Activated naive CD8-positive, alpha-beta T cell treated with anti-CD3 and anti-CD28 coated beads, Interleukin-2, amount 10 ng/mL, durations not matched to agents 7 days and 5 days (primary cell): Measurements from ENCODE around the gene NPTX1. TPM values are rescaled to one million over a fixed set of nuclear protein-coding genes. Genes with fewer than 3 reads are reported as not detected.
A peak's percentile ranks its signal among the peaks of the same experiment; 100 is the strongest.

Source experiments
- ATAC-seq: fragments of 150-1000 bp; cut with Tn5 transposase; one replicate; pipeline ENCODE4 v1.10.0; 2021; ENCODE audit warnings: low read depth, moderate library complexity
- POLR2A ChIA-PET: fragments of 350-600 bp; sonication (Branson Sonifier 250); formaldehyde crosslinking; loops from one replicate; lab custom pipeline; 2021; ENCODE audit warnings: antibody characterized with exemption; lab: Charles Lee
- DNase-seq: peaks from one replicate; pipeline ENCODE4 v3.0.0; 2021
- H3K27ac Mint-ChIP-seq: one replicate; pipeline ENCODE4 v1.8.0; 2022; ENCODE audit warnings: mild to moderate bottlenecking, mixed read lengths
- H3K27me3 Mint-ChIP-seq: one replicate; pipeline ENCODE4 v1.8.0; 2022; ENCODE audit warnings: mild to moderate bottlenecking, moderate library complexity, mixed read lengths
- H3K36me3 Mint-ChIP-seq: one replicate; pipeline ENCODE4 v1.8.0; 2021; ENCODE audit warnings: mild to moderate bottlenecking, mixed read lengths
- H3K4me1 Mint-ChIP-seq: one replicate; pipeline ENCODE4 v1.8.0; 2021; ENCODE audit warnings: mixed read lengths
- H3K4me3 Mint-ChIP-seq: one replicate; pipeline ENCODE4 v1.8.0; 2022; ENCODE audit warnings: mild to moderate bottlenecking, moderate library complexity, mixed read lengths
- H3K9me3 Mint-ChIP-seq: one replicate; pipeline ENCODE4 v1.8.0; 2021; ENCODE audit warnings: mixed read lengths
- total RNA-seq, 2 experiments: library from RNA; stranded (reverse); gene quantifications; one replicate each; pipeline ENCODE4 v1.2.3, GENCODE V29; 2021

Gene NPTX1
- total RNA-seq, 2 experiments from 2014 or later, result 2.5 to 2.8 TPM

DNA sequence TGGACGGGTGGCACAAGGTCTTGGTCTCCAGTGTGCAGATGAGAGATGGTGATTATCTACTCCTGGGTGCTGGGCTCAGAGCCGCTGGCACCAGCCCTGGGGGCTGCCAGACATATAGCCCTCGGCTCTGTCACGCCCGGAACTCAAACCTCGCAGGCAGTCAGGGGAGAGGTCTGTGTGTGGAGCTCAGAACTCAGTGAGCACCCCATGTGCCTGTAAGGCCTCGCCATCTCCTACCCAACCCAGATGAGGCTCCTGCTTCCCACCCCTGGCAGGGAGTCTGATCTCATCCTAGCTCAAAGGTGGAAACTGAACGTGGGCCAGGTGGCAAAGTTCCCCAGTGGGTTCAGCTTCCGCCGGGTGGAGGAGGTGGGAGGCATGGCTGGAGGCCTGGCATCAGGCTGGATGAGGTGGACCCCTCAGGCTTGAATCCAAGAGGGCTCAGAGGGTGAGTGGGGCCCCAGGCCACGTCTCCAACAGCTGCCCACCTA, 22.6 kb upstream of the NPTX1 start:
- Mint-ChIP-seq H3K4me1 (peaks cover 10% of the 10 kb centered on the region), H3K27ac (no peak overlapping the region), H3K36me3 (no peaks in the 10 kb centered on the region), H3K27me3 (peaks cover 22% of the 10 kb centered on the region), H3K9me3 (no peaks in the 10 kb centered on the region), H3K4me3 (no peak overlapping the region)
- DNase-seq (no peak), ATAC-seq (no peak)
- POLR2A ChIA-PET, result no interaction called here

DNA sequence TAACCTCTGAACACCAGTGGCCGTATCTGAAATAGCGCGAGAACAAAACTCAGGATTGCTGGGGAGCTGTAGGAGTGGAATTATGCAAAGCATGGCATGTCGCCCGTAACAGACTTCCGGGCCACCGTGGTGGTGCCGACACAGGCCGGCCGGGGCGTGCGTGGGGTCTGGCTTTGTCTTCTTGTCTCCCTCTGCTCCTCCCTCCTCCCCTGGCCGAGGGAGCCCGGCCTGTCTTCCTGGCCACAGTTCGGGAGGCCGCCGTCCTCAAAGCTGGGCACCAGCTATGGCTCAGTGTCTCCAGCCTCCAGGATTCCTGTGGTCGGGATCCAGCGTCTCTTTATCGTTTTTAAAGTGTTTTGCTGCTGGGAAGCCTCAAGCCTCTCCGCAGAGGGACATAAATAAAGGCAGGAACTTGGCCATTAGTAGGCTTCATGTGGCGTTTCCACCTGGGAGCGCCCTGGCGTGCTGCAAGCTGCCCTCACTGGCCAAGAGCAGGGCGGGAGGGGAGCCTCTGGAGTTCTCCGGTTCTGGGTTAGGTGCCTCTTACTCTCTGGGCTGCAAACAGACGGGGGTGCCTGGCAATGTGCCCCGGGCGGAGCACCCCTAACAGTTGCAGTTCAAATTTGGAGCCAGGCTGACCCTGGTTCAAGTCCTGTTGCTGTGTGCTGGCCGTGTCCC, 22.0 kb upstream of the NPTX1 start:
- ATAC-seq (no peak), DNase-seq (no peak)
- Mint-ChIP-seq H3K9me3 (no peaks in the 10 kb centered on the region), H3K4me1 (peaks cover 10% of the 10 kb centered on the region), H3K4me3 (no peak overlapping the region), H3K27me3 (peaks cover 22% of the 10 kb centered on the region), H3K27ac (no peak overlapping the region), H3K36me3 (no peaks in the 10 kb centered on the region)
- POLR2A ChIA-PET, result no interaction called here

DNA sequence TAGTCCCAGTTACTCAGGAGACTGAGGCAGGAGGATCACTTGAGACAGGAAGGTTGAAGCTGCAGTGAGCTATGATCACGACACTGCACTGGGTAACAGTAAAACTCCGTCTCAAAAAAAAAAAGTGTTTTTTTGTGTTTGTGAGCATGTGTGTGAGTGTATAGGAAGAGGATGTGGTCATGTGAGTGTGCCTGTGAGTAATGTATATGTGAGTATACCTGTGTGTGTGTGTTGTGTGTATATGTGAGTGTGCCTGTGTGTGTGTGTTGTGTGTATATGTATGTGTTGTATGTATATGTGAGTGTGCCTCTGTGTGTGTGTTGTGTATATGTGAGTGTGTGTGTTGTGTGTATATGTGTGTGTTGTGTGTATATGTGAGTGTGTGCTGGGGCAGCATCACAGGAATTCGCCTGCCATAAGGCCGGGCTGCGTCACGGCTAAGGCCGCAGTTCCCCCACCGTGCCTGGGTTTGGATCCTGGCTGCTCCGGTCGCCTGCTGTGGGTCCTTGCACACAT, 21.4 kb upstream of the NPTX1 start:
- peaks cover 10% of the 10 kb centered on the region for H3K4me1 Mint-ChIP-seq
- POLR2A ChIA-PET, result no interaction called here
- no peak overlapping the region for H3K4me3 Mint-ChIP-seq
- no peak for DNase-seq
- peak; percentile 42 for ATAC-seq
- no peak overlapping the region for H3K27ac Mint-ChIP-seq
- no peaks in the 10 kb centered on the region for H3K36me3 Mint-ChIP-seq
- peaks cover 25% of the 10 kb centered on the region for H3K27me3 Mint-ChIP-seq
- H3K9me3 Mint-ChIP-seq, result no peaks in the 10 kb centered on the region

DNA sequence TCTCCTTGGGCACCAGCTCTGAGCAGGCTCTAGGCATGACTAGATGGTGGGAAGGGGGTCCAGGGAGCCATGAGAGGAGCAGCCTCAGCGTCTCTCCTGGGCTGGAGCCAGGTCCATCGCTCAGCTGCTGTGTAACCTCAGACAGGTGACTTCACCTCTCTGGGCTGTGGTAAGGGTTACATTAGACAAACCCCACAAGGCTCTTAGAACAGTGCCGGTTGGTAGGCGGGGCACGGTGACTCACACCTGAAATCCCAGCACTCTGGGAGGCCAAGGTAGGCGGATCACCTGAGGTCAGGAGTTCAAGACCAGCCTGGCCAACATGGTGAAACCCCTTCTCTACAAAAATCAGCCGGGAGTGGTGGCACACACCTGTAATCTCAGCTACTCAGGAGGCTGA, 18.1 kb upstream of the NPTX1 start:
- POLR2A ChIA-PET, result no interaction called here
- H3K36me3 Mint-ChIP-seq, result no peaks in the 10 kb centered on the region

DNA sequence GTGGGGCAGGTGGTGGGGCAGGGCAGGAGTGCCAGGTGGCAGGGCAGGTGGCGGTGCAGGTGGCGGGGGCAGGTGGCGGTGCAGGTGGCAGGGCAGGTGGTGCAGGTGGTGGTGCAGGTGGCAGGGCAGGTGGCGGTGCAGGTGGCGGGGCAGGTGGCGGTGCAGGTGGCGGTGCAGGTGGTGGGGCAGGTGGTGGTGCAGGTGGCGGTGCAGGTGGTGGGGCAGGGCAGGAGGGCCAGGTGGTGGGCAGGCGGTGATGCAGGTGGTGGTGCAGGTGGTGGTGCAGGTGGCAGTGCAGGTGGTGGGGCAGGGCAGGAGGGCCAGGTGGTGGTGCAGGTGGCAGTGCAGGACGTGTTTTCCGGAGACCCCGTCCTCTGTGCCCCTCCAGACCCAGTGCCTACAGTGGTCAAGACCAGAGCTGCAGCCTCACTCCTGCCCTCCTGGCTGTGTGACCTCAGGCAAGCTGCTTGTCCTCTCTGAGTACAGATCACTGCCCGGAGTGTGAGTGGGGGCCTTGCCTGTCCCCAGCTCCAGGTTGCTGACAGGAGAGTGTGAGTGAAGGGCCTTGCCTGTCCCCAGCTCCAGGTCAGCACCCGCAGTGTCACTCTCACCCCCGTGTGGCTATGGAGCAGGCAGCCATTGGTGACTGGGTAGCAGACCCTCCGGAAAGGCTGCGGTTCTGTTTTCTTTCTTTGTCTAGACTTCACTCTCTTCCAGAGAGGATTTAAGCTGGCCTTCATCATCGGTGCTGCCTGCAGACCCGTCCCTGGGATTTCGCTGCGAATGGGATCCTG, 16.1 kb upstream of the NPTX1 start:
- Mint-ChIP-seq H3K4me3 (no peak overlapping the region), H3K27ac (no peak overlapping the region), H3K36me3 (no peaks in the 10 kb centered on the region), H3K4me1 (peaks cover 5% of the 10 kb centered on the region), H3K9me3 (no peaks in the 10 kb centered on the region), H3K27me3 (peaks cover 27% of the 10 kb centered on the region)
- DNase-seq (no peak), ATAC-seq (no peak)
- POLR2A ChIA-PET, result no interaction called here

More for the DNA sequence above, 18.1 kb upstream of the NPTX1 start:
- ATAC-seq, result no peak
- no peak overlapping the region for H3K27ac Mint-ChIP-seq
- no peaks in the 10 kb centered on the region for H3K9me3 Mint-ChIP-seq
- DNase-seq, result no peak
- peaks cover 10% of the 10 kb centered on the region for H3K4me1 Mint-ChIP-seq
- peaks cover 32% of the 10 kb centered on the region for H3K27me3 Mint-ChIP-seq
- no peak overlapping the region for H3K4me3 Mint-ChIP-seq

DNA sequence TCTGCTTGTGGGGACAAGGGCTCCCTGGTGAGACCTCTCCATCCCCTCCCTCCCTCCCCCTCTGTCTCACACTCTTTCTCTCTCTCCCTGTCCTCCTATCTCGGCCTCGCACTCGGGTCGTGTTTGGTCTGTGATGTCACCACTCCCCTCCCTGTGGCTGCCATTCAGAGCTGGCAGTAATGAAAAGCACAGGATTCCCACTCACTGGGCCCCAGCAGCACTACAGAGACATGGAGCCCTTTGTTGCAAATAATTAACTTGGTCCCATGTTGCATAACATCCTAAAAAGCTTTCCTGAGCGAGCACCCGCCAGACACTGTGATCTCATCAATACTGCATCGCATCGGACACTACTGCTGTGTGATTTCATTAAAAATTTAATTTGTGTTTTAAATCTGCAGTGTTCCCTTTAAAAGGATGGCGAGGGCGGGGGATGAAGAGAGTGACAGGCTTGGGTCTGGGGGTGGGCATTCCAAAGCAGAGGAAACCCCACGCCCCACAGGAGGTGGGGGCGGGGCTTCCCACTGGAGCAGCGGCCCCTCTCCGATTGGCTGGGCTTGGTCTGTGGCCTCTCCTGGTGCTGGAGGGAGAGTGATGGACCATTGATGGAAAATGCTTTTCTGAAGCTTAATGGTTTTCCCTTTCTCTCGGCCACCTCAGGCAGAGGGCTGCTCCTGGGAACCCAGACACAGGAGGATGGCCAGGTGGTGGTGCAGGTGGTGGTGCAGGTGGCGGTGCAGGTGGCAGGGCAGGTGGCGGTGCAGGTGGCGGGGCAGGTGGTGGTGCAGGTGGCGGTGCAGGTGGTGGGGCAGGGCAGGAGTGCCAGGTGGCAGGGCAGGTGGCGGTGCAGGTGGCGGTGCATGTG, 15.3 kb upstream of the NPTX1 start:
- H3K27me3 Mint-ChIP-seq, result peaks cover 30% of the 10 kb centered on the region
- H3K4me3 Mint-ChIP-seq, result no peak overlapping the region
- ATAC-seq (no peak), DNase-seq (no peak)
- no peak overlapping the region for H3K27ac Mint-ChIP-seq
- POLR2A ChIA-PET, result no interaction called here
- no peaks in the 10 kb centered on the region for H3K36me3 Mint-ChIP-seq
- H3K9me3 Mint-ChIP-seq, result no peaks in the 10 kb centered on the region
- no peaks in the 10 kb centered on the region for H3K4me1 Mint-ChIP-seq

DNA sequence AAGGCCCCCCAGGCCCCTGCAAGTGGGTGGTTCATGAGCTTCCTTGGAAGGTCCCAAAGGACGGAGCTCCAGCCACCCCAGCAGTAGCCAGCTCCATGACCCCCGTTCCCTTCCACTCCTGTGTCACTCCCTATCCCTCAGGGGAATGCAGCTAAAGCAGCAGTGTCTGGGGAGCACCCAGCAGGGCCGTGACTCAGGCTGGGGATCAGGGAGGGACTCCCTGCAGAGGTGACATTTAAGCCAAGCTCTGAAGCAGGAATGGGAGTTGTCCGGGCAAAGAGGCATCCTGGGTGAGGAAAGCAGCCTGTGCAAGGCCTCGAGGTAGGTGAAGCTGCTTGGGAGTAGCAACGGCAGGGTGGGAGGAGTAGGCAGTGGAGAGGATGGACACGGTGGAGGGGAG, 11.1 kb upstream of the NPTX1 start:
- Mint-ChIP-seq H3K9me3 (no peaks in the 10 kb centered on the region), H3K27me3 (peaks cover 31% of the 10 kb centered on the region), H3K36me3 (no peaks in the 10 kb centered on the region), H3K4me1 (no peaks in the 10 kb centered on the region), H3K4me3 (no peak overlapping the region), H3K27ac (no peak overlapping the region)
- POLR2A ChIA-PET, result no interaction called here
- DNase-seq (no peak), ATAC-seq (no peak)

DNA sequence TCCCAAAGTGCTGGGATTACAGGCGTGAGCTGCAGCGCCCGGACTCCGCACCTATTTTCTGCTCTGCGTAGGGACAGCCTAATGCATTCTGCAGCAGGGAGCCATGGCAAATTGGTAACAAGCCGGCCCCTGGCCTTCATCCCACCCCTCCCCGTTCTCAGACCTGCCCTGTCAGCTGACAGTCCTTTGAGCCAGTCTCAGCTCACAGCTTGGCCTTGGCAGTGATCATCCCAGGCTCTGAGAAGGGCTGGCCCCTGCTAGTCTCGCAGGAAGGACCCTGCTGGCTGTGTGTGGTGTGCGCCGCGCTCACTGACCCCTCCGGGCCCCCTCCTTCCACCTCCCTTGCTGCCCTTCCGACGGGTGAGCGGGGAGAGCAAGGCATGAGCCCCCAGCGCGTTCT, 10.3 kb upstream of the NPTX1 start:
- POLR2A ChIA-PET, result no interaction called here
- Mint-ChIP-seq H3K4me3 (no peak overlapping the region), H3K9me3 (no peaks in the 10 kb centered on the region), H3K27me3 (peaks cover 33% of the 10 kb centered on the region), H3K36me3 (no peaks in the 10 kb centered on the region), H3K4me1 (no peaks in the 10 kb centered on the region), H3K27ac (no peak overlapping the region)
- DNase-seq (no peak), ATAC-seq (no peak)

DNA sequence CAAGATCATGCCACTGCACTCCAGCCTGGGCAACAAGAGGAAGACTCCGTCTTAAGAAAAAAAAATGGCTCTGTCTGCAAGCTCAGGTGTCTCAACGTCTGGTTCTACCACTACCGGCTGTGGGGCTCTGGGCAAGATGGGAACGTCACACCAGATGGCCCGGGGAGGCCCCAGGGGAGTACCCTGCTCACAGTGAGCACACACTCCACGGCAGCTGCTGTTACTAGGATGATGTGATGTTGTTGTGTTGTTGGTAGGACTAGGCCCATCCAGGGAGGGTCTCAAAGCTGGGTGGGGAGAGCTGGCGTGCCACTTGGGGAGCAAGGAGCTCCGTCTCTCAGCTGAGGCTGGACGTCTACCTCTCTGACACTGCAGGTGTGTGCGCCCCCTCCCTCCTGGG, 9.4 kb upstream of the NPTX1 start:
- no peaks in the 10 kb centered on the region for H3K36me3 Mint-ChIP-seq
- H3K27ac Mint-ChIP-seq, result no peak overlapping the region
- POLR2A ChIA-PET, result no interaction called here
- no peak overlapping the region for H3K4me3 Mint-ChIP-seq
- H3K9me3 Mint-ChIP-seq, result no peaks in the 10 kb centered on the region
- ATAC-seq (no peak), DNase-seq (no peak)
- peaks cover 38% of the 10 kb centered on the region for H3K27me3 Mint-ChIP-seq
- H3K4me1 Mint-ChIP-seq, result no peaks in the 10 kb centered on the region

DNA sequence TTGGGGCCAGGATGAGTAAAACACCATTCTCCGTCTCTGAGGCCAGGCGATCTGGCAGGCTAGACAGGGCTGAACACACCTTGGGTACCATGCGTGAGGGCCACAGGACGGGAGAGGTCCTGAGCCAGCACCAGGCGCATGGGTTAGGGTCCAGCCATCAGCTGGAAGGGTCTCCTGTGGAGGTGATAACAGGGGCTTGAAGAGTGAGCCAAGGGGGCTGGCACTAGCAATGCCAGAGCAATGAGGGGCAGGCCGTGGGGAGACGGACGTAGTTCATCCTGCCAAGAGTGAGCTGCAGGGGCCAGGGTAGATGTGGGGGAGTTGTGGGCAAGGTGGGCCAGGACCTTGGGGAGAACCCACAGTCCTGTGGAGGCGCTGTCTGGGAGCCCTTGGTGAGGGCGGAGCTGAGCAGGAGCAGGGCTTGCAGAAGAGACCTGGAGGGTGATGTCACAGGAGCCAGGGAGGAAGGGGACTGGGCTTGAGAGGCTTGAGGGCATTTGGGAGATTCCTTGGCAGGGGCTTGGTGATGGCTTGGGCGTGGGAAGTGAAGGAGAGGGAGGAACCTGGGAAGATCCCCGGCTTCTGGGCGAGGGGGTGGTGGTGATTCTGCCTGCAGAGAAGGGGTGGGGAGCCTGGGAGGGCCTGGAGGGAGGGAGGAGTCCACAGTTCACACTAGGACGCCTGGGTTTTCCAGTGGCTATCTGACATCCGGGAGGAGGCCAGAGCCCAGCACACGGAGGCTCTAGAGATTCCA, 6.3 kb upstream of the NPTX1 start:
- H3K4me3 Mint-ChIP-seq, result no peak overlapping the region
- H3K4me1 Mint-ChIP-seq, result peaks cover 2% of the 10 kb centered on the region
- no peaks in the 10 kb centered on the region for H3K9me3 Mint-ChIP-seq
- DNase-seq, result no peak
- no peak for ATAC-seq
- H3K36me3 Mint-ChIP-seq, result no peaks in the 10 kb centered on the region
- H3K27me3 Mint-ChIP-seq, result peaks cover 57% of the 10 kb centered on the region
- POLR2A ChIA-PET, result no interaction called here
- no peak overlapping the region for H3K27ac Mint-ChIP-seq

DNA sequence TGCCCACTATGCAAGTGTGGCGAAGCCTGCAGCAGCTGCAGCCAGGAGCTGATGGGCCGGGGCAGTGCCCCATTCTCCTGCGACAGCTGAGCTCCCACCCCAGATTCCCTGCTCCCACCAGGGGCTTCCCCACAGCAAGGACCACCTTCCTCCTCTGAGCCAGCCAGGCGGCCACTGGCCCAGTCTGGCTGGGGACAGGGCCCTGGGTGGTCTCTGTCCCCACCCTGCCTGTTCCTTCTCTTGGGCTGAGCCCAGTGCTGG, 5.6 kb upstream of the NPTX1 start:
- H3K4me3 Mint-ChIP-seq, result no peak overlapping the region
- peaks cover 2% of the 10 kb centered on the region for H3K4me1 Mint-ChIP-seq
- DNase-seq (no peak), ATAC-seq (no peak)
- H3K27me3 Mint-ChIP-seq, result peaks cover 53% of the 10 kb centered on the region
- no peaks in the 10 kb centered on the region for H3K9me3 Mint-ChIP-seq
- no peaks in the 10 kb centered on the region for H3K36me3 Mint-ChIP-seq
- POLR2A ChIA-PET, result no interaction called here
- H3K27ac Mint-ChIP-seq, result no peak overlapping the region

DNA sequence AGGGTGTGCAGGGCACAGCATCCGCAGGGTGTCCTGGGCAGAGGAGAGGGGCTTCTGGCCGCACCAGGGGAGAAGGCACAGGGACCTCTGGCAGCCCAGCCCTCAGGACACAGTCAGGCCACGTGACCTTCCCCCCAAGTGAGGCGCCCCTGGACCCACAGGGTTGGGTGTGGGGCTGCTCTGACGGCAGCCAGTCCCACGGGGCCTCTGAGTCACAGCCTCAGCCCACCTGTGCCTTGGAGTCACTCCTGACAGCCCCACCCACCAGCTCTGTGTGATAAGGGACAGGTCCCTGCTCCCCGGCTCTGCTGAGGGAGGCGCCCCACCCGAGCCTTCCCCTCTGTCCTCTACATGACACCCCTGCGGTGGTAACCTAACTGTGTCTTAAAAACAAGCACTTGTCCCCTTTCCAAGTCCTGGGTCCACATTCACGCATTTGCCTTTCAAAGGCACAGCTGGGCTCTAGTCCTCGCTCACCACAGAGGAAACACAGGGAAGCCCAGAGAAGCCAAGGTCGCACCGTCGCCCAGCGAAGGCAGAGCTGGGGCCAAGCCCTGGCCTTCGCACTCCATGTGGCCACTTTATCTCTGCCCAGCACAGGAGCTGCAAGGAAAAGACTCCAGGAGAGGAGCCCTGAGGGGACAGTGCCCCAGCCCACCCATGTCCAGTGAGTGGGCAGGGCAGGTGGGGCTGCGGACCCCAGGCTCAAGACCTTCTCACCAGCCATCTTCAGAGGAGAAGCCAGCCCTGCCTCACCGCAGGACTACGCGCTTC, 5.1 kb upstream of the NPTX1 start:
- H3K27me3 Mint-ChIP-seq, result peaks cover 52% of the 10 kb centered on the region
- POLR2A ChIA-PET, result no interaction called here

More for the DNA sequence above, 5.1 kb upstream of the NPTX1 start:
- Mint-ChIP-seq H3K36me3 (no peaks in the 10 kb centered on the region), H3K9me3 (no peaks in the 10 kb centered on the region), H3K27ac (no peak overlapping the region), H3K4me3 (no peak overlapping the region), H3K4me1 (peaks cover 2% of the 10 kb centered on the region)
- DNase-seq (no peak), ATAC-seq (no peak)
